Measurements from ENCODE around the gene NHLRC3.

- TF ChIP-seq SIN3A (IDR thresholded peaks at IDR 0.05; ENCODE audit: borderline replicate concordance, insufficient read depth, low read length) (no peak), POLR2AphosphoS5 (IDR thresholded peaks at IDR 0.05; ENCODE audit: low read depth, low read length) (no peak)
Measured at GRCh38 chr13:39023316-39023715, 14.9 kb upstream of the NHLRC3 start.
